MM.1S (cell line): ENCODE results near the gene DNAH9.

Experiments
- EZH2 ChIP-seq: fragments of 300-600 bp; sonication (generic); optimal IDR thresholded peaks from 2 replicates; pipeline ENCODE3; 2017; ENCODE audit warnings: low read depth, mild to moderate bottlenecking, antibody characterized with exemption, low read length, mixed read lengths
- TF ChIP-seq, protein P1 (sequence below): fragments of 300-600 bp; sonication (generic); IDR thresholded peaks from 2 replicates; pipeline ENCODE4 v1.5.1; 2016; ENCODE audit warnings: antibody characterized with exemption, low read length, mixed read lengths

- TF ChIP-seq, protein P1, sequence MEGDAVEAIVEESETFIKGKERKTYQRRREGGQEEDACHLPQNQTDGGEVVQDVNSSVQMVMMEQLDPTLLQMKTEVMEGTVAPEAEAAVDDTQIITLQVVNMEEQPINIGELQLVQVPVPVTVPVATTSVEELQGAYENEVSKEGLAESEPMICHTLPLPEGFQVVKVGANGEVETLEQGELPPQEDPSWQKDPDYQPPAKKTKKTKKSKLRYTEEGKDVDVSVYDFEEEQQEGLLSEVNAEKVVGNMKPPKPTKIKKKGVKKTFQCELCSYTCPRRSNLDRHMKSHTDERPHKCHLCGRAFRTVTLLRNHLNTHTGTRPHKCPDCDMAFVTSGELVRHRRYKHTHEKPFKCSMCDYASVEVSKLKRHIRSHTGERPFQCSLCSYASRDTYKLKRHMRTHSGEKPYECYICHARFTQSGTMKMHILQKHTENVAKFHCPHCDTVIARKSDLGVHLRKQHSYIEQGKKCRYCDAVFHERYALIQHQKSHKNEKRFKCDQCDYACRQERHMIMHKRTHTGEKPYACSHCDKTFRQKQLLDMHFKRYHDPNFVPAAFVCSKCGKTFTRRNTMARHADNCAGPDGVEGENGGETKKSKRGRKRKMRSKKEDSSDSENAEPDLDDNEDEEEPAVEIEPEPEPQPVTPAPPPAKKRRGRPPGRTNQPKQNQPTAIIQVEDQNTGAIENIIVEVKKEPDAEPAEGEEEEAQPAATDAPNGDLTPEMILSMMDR = no peak
- TF ChIP-seq EZH2 = no peak
These were observed 84.4 kb downstream of the DNAH9 start for GRCh38 chr17:11682646-11683045.
